GM19455 (cell line): ENCODE results near the gene RNF11.

Experiments
- ATAC-seq: cut with Tn5 transposase; IDR thresholded peaks from one replicate; pipeline ENCODE4 v1.9.1; 2021; ENCODE audit not compliant: unreplicated experiment

RNF11 gene

DNA sequence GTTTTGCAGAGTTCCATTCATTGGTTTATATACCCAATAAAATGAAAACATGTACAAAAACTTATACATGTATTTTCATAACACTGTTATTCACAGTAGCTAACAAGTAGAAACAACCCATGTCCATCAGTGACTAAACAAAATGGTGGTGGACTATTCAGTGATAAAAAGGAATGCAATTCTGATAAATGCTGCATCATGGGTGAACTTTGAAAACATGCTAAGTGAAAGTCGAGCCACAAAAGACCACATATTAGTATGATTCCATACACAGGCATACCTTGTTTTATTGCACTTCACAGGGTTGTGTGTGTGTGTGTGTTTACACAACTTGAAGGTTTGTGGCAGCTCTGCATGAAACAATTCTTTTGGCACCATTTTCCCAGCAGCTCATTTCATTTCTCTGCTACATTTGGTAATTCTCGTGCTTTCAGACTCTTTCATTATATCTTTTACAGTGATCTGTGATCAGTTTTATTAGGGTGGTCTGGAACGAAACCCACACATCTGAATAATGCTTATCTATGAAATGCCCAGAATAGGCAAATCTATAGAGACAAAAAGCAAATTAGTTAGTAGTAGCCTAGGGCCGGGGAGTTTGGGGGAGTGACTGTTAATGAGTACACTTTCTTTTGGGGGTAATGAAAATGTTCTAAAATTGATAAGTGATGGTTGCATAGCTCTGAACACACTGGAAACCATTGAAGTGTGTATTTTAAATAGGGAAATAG lies 27.2 kb downstream of the RNF11 start:
- ATAC-seq, result no peak

DNA sequence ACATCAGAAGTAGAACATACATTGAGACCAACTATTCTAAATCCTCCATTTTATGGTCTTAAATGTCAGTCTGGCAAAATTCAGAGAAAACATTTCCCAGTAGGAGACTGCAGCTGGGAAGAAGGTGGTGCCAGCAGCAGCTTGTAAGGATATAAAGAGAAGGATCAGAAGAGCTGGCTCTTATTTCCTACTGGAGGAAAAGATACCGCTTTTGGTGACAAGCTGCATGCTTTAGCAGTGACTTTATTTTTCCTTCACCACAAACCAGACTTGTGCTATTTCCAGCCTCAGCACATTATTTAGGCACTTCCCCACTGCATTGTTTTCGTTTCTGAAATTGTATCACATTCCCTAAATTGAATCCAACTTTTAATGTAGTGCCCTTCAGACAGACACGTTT lies 28.4 kb downstream of the RNF11 start:
- ATAC-seq, result no peak

DNA sequence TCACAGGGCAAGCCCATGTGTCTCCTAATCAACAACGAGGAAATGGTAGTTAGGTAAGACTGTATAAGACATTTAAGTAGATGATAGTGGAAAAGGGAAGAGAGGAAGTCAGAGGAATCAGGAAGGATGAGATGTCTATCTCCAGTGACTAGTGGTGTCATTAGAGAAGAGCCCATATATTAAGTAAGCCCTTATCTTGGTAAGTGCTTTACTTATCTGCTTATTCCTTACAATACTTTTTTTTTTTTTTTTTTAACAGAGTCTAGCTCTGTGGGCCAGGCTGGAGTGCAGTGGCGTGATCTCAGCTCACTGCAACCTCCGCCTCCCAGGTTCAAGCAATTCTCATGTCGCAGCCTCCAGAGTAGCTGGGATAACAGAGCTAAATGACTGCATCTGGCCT lies 29.5 kb downstream of the RNF11 start:
- ATAC-seq, result no peak

DNA sequence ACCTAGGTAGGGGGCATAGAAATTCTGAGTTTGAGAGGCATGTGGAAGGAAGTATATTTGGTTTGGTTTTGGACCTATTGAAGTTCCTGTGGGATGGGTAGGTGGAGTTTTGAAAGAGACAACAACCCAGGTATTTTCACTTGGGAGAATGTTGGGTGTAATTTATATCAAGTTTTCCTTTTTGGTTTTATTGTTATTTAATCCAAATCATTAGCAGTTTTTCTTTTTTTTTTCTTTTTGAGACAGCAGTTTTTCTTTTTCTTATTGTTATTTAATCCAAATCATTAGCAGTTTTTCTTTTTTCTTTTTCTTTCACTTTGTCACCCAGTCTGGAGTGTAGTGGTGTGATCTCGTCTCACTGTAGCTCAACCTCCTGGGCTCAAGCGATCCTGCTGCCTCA lies 30.1 kb downstream of the RNF11 start:
- ATAC-seq, result no peak

DNA sequence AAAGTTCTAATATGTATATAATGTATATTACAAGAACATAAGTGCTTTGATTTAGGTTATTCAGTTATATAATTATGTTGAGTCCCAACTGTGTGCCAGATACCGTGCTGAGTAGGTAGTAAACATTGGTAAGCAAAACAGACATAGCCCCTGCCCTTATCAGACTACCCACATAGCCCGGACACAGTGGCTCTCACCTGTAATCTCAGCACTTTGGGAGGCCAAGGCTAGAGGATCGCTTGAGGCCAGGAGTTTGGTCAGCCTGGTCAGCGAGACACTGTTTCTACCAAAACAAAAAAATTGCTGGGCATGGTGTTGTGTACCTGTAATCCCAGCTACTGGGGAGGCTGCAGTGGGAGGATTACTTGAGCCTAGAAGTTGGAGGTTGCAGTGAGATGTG lies 30.7 kb downstream of the RNF11 start:
- ATAC-seq, result no peak

DNA sequence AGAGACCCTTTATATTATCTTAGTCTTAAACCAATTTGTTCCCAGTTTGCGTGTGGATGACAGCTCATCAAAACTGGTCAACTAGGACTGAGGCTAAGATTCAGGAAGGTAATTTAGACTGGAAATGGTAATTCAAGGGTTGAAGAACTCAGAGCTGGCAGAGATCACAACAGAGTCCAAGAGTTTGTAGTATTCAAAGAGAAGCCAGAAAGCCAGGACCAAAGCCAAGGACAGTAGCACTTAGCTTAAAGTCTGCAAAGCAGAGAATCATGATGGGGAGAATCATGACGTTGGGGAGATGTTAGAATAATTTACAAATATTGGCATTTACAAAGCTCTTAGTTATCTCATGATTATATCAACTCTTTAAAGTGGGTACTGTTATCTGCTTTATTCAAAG lies 32.6 kb downstream of the RNF11 start:
- peak; percentile 31 for ATAC-seq

DNA sequence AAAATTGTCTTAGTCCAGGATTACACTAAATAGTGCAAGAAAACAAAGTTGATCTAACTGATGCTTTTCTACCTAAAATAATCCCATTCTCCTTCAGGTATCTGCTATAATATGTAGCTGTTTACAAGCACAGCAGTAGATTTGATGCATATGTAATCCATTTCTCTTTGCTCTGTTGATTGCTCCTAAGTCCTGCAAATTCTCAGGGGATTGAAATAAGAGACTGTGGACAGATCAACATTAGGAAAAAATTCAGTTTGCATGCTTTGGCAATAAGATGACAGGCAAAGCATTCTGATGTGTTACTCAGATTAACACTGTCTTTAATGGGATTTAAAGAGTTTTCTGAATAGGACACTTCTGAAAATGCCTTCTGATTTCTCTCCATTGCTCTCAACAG lies 34.7 kb downstream of the RNF11 start:
- ATAC-seq, result no peak

DNA sequence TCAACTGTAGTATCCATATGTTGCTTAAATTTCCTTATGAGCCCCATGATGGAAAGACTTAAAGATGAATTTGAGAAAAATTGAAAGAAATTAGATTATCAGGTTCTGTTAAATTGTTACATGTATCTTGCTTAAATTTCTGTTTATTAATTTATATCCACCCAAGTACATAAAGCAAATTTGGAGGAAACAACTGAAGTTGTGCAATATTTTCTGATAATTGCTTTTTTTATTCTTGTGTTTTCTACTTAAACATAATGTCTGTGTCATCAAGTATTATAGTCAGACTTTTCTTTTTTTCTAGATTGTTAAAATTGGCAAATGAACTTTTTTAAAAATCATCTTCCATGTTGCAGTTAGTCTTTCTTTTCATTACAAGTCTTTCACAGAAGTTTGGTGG lies 36.8 kb downstream of the RNF11 start:
- no peak for ATAC-seq

DNA sequence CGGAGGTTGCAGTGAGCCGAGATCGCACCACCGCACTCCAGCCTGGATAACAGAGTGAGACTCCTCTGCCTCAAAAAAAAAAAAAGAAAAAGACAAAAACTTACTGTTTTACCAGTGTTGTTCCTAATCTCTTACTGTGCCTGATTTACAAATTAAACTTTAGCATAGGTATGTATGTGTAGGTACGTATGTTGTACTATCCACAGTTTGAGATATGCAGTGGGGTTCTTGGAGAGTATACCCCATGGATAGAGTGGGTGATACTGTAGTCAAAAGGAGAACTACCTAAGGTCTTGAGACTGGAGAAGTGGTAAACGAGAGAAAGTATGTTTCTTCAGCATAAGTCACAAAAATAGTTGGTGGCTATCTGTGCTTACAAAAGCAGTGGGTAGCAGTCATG lies 38.6 kb downstream of the RNF11 start:
- ATAC-seq, result no peak

DNA sequence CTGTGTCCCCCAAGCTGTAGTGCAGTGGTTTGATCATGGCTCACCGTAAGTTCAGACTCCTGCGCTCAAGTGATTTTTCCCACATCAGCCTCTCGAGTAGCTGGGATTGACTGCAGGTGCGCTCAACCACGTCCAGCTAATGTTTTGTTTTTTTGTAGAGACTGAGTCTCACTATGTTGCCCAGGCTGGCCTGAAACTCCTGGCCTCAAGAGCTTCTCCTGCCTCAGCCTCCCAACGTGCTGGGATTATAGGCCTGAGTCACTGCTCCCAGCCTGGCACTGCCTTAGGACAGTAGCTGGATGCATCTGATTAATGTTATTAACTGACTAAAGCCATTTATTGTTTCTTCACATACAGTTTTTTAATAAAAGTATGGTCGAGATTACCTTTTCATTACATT lies 40.2 kb downstream of the RNF11 start:
- no peak for ATAC-seq

DNA sequence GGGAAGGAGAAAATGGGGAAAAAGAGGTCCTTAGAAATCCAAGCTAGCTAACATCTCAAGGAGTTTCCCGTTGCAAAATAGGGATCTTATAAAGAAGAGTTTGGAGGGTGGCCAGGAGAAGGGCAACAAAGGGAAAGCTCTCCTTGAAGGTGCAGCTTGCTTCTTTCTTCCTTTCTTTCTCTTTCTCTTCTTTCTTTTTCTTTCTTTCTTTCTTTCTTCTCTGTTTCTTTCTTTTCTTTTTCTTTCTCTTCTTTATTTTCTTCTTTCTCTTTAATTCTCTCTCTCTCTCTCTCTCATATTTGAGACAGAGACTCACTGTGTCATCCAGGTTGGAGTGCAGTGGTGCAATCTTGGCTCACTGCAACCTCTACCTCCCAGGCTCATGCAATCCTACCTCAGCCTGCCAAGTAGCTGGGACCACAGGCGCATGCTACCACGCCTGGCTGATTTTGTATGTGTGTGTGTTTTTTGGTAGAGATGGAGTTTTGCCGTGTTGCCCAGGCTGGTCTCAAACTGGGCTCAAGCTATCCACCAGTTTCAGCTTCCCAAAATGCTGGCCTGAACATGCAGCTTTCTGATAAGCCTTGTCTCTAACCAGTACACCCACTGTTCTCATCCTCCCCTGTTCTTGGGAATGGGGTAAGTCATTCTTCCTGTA lies 44.4 kb downstream of the RNF11 start:
- ATAC-seq, result no peak

DNA sequence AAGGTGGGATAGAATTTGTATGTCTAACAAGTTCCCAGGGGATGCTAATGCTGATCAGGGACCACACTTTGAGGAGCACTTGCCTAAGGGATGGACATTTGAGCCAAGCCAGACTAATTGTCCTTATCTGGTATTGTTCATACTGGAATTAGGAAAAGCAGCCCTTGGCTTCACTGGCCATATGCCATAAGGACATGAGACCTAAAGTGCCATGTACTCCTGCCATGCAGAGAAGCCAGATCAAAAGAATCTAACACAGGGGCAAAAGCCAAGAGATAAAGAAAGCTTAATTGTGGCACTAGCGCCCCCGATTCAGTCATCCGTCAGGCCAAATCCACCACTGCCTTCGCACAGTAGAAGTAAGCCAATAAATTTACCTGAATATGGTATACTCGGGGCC lies 45.7 kb downstream of the RNF11 start:
- ATAC-seq, result no peak

DNA sequence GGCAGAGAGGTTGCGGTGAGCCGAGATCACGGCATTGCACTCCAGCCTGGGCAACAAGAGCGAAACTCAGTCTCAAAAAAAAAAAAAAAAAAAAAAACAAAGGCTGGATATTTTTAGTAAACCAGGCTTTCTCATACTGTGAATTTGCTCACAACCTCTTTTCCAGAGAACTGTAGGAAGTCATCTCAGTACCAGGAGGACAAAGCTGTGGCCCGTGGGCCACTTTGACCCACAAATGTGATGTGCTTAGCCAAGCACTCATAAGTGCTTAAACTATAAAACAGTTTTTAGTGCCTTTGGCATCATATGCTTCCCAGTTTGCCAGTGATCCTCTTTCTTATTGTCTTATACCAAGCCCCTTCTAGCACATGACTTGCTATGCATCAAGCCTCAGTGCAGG lies 46.5 kb downstream of the RNF11 start:
- ATAC-seq, result no peak

DNA sequence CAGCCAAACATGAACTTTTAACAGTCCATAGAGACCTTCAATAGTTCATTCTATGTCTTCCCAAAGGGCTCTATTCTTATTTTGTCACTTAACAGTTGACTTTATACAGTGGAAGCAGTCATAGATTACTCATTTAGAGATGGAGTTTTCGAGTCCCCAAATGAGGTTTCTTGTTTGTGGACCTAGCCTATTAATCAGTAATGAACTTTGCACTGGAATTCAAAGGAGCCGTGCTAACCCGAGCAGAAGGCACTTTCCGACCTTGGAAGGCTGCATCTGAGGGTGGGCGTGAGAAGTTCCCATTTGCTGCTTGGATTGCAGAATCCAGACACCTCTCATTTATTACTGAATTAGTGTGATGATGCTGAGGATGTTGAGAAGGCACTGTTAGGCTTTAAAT lies 47.9 kb downstream of the RNF11 start:
- ATAC-seq, result no peak

DNA sequence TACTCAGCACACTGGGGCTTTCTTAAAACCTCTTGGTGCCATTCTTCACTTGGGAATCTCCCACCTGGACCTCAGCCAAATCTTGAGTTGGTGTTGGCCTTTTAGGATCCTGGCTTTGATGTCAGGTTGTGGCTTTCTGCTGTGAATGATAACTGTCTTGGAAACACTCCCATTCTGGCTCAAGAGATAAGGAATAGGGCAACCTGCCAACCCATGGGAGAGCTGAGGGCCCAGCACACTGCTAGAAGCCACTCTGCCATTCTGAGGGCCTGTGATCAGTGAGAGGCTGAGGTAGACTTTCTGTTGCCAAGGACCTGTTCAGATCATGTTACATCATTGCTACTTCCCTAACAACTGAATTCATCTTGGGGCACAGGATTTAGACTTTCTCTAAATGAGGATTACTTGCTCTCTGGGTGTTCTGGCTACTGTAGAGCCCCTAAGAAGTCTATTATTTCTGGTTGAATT lies 48.4 kb downstream of the RNF11 start:
- ATAC-seq, result peak; percentile 32

DNA sequence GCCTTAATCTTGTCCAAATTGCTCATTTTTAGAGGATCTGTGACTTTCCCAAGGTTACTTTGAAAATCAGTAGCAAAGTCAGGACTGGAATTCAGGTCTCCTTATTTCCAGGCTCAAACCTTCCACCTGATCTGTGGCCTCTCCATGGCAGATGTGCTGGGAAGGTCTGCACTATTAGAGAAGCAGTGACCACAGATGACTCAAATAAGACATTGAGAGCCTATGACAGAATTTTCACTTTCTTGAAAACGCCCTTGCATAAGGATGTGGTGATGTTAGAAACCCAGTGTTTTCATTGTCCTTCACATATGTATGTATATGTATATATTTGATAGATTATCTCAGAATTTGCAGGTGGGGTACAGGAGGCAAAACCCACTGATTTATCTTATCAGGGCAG lies 49.0 kb downstream of the RNF11 start:
- peak; percentile 95 for ATAC-seq

DNA sequence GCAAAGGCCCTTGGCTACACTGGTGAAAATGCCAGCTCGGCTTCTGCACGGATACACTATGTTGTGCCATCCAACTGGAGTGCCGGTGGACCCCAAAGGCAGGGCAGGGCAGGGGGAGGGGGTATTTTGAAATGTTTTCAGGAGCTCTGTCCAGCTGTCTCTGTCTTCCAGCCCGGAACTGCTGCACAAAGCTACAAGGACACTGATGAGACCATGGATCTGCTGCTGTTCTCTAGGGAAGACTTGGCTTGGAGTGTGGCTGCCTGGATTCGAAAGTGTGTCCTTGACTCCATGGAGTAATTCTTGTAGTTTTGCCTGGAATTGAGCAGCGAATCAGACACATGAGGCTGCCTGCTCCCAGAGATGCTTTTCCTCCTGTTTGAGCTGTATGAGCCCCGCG lies 51.9 kb downstream of the RNF11 start:
- ATAC-seq, result no peak

DNA sequence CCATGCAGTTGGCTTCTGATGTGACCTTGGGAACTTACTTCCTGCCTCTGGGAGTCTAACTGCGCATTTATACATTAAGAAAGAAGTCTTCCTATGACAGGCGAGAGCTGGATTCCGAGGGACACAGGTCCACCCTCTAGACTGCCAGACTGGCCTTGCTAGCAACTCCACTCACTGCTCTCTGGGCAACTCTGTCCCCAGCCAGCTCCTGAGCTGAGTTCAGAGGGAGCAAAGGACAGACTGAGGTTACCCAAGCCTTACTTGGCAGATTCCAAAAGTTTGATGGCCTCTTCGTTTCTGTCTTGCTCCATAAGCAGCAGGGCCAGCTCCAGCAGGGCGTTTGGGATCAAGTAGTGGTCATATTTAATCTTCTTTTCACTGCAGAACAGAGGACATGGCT lies 52.5 kb downstream of the RNF11 start:
- ATAC-seq, result no peak

DNA sequence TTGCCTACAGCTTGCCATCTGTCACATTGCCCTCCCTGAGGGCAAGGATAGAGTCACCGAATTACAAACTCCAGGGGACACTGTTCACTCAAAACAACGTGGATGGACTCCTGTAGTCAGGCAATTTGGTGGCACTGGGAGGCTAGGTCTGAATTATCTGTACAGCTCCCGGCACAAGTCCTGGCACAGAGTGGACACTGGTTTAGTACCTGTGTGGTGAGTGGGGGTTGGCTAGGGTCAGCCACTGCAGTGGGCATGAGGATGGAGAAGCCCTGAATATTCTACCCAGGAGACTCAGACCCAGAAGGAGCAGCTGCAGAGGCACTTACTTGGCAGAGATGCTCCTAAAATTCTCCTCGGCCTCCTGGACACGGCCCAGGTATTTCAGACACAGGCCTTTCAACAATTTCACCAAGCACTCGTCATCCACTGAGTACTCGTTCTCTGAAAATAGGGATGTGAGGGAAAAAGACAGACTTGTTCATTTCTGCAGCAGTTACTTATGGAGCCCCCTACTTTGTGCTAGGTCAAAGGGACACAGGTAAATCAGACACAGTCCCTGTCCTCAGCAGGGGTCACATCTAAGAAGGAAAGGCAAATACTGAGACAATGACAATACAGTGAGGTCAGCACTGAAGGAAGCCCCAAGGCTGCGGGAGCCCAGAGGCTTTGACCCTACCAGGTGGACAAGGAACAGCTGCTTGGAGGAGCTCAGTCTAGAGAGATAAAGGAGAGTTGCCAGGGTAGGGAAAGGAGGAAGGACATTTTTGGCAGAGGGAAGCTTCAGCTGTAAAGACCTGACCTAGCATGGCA lies 53.8 kb downstream of the RNF11 start:
- ATAC-seq, result no peak

DNA sequence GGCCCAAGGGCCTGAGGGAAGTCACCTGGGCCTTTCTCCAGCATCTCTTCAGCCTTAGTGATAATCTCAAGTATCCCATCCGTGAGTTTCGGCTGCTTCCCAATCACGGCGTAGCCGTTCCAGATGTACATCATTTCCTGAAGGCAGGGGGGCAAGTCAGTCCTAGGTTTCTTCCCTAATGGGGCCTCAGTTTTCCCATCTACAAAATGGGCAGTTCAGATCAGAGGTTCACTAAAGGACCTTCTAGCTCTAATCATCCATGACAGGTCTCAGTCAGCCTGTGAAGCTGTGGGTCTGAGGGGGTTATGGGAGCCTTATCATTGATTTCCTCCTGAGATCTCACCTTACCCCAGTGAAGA lies 54.4 kb downstream of the RNF11 start:
- no peak for ATAC-seq

DNA sequence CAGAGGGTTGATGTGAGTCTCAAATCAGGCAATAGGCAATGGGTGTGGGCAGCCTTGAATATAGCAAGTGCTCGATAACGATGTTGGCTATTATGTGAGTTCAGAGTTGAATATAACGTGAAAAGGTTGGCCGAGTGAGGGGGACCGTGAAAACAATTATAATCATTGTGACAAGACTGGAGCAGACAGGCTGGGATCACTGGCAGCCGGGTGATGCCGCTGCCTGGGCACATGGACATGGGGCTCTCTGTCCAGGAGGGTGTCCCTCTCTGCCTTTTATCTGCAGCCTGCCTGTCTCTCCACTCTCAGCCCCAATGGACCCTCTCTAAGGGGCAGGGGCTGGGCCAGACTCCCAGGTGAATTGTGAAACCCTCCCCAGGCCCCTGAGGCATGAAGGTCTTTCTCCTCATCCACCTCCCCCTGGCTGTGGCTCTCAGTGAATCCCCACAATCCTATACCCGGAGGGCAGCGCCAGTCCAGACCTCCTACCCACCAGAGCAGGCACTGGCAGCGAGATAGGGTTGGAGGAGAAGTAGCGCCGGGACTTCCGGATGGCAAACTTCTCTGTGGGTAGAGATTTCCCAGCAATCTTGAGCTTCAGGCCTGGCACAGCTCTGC lies 57.9 kb downstream of the RNF11 start:
- no peak for ATAC-seq
